GM21381 (cell line): ENCODE results near the gene CDH7.

Experiments
- ATAC-seq: cut with Tn5 transposase; IDR thresholded peaks from one replicate; pipeline ENCODE4 v1.9.1; 2021; ENCODE audit warnings: mild to moderate bottlenecking, moderate library complexity; ENCODE audit not compliant: unreplicated experiment

Gene CDH7

GRCh38 chr18:65750389-65751154, at the start of gene CDH7:
CDH7 (plus strand) TSS chr18:65751012; CDS start chr18:65762843, 11,831 bp downstream.
- ATAC-seq = no peak

GRCh38 chr18:65704046-65704445, 46.8 kb upstream of the CDH7 start:
- ATAC-seq = no peak

- ATAC-seq = no peak
Observed at GRCh38 chr18:65706646-65707045, 44.2 kb upstream of the CDH7 start.

- no peak for ATAC-seq
Observed at GRCh38 chr18:65711493-65711892, 39.3 kb upstream of the CDH7 start.

- no peak for ATAC-seq
Observed at GRCh38 chr18:65721619-65722018, 29.2 kb upstream of the CDH7 start.

GRCh38 chr18:65725251-65726050, 25.4 kb upstream of the CDH7 start:
- no peak for ATAC-seq

GRCh38 chr18:65735155-65735554, 15.7 kb upstream of the CDH7 start:
- ATAC-seq = no peak

- no peak for ATAC-seq
Observed at GRCh38 chr18:65737471-65737955, 13.3 kb upstream of the CDH7 start.

GRCh38 chr18:65746936-65747335, 3.9 kb upstream of the CDH7 start:
- ATAC-seq = no peak

- ATAC-seq = no peak
Observed at GRCh38 chr18:65748321-65748720, 2.5 kb upstream of the CDH7 start.

GRCh38 chr18:65749841-65750240, 971 bp upstream of the CDH7 start:
- ATAC-seq = no peak

GRCh38 chr18:65751155-65752085, 608 bp downstream of the CDH7 start:
- no peak for ATAC-seq

- no peak for ATAC-seq
Observed at GRCh38 chr18:65752625-65753325, 2.0 kb downstream of the CDH7 start.

GRCh38 chr18:65753520-65753919, 2.7 kb downstream of the CDH7 start:
- ATAC-seq = no peak

- no peak for ATAC-seq
Observed at GRCh38 chr18:65754121-65754520, 3.3 kb downstream of the CDH7 start.

GRCh38 chr18:65755616-65756015, 4.8 kb downstream of the CDH7 start:
- no peak for ATAC-seq

- ATAC-seq = no peak
Observed at GRCh38 chr18:65760457-65760856, 9.6 kb downstream of the CDH7 start.

- no peak for ATAC-seq
Observed at GRCh38 chr18:65761636-65762295, 11.0 kb downstream of the CDH7 start.

GRCh38 chr18:65762556-65762955, 11.7 kb downstream of the CDH7 start:
- ATAC-seq = no peak

GRCh38 chr18:65767406-65767805, 16.6 kb downstream of the CDH7 start:
- no peak for ATAC-seq
